ENCODE data around the gene CD86.

DNA sequence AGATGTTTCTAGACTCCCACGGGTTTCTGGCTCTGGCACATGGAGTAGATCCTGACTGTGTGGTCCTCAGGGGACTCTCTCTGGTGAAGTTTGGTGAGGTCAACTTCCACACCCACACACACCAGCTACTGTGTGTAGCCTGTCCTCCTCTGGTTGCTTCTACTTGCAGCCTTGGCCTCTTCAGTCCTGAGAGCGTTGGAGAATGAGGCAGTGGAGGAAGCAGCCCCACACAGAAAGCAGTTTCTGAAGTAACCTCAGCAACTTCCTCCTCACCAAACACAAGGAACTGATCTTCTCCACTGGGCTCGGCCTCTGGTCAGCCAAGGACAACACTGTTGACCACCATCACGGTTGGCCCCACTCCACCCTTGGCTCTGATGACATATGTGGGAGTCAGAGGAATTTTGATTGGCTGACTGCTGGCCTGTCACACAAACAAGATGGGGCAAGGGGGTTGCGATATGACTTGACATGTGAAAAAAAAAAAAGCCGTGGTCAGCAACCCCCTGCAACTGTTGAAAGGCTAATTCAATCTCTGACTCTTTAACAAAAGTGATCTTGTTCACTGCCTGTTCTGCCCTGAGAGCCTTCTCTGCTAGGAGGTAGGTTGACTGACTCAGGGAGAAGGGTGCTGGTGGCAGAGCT is 19.6 kb downstream of the CD86 start:
- TF ChIP-seq EZH2 (IDR thresholded peaks at IDR 0.05) (no peak), POLR2AphosphoS5 (IDR thresholded peaks at IDR 0.05; ENCODE audit: borderline replicate concordance, low read depth, low read length) (no peak)
